Measurements from ENCODE around the gene FTCDNL1. TPM values are rescaled to one million over a fixed set of nuclear protein-coding genes. Genes with fewer than 3 reads are reported as not detected.

Gene FTCDNL1
- total RNA-seq, 1 donor from 2014 or later: 1.5 TPM

DNA sequence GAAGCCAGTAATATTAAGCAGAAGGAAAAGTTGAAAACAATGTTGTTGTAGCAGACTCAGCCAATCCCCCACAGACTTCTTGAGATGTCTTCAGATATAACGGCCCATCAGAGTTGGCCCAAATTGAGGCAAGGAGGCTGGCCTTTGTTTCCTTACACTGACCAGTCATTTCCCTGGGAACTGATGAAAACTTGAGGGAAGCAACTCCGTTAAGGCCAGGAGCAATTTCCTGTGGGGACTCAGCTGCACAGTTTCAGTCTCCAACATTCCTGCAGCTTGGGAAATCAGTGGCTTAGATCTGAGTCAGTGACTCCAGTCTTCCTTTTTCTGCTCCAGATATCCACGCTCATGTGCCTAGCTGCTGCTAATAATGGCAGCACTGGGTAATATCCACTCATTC is 75.7 kb downstream of the FTCDNL1 start:
- no peak overlapping the region for H3K27ac Mint-ChIP-seq (ENCODE audit: unreplicated experiment)
- DNase-seq (ENCODE audit: low read depth, low spot score): no peak
- no peaks in the 10 kb centered on the region for H3K9me3 Mint-ChIP-seq
- H3K4me1 Mint-ChIP-seq: no peaks in the 10 kb centered on the region
- H3K36me3 Mint-ChIP-seq (ENCODE audit: low read depth): no peaks in the 10 kb centered on the region
- no peaks in the 10 kb centered on the region for H3K27me3 Mint-ChIP-seq (ENCODE audit: low read depth)
- no peak overlapping the region for H3K4me3 Mint-ChIP-seq
- TF ChIP-seq, protein P1, sequence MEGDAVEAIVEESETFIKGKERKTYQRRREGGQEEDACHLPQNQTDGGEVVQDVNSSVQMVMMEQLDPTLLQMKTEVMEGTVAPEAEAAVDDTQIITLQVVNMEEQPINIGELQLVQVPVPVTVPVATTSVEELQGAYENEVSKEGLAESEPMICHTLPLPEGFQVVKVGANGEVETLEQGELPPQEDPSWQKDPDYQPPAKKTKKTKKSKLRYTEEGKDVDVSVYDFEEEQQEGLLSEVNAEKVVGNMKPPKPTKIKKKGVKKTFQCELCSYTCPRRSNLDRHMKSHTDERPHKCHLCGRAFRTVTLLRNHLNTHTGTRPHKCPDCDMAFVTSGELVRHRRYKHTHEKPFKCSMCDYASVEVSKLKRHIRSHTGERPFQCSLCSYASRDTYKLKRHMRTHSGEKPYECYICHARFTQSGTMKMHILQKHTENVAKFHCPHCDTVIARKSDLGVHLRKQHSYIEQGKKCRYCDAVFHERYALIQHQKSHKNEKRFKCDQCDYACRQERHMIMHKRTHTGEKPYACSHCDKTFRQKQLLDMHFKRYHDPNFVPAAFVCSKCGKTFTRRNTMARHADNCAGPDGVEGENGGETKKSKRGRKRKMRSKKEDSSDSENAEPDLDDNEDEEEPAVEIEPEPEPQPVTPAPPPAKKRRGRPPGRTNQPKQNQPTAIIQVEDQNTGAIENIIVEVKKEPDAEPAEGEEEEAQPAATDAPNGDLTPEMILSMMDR (conservative IDR thresholded peaks at IDR 0.05): no peak

DNA sequence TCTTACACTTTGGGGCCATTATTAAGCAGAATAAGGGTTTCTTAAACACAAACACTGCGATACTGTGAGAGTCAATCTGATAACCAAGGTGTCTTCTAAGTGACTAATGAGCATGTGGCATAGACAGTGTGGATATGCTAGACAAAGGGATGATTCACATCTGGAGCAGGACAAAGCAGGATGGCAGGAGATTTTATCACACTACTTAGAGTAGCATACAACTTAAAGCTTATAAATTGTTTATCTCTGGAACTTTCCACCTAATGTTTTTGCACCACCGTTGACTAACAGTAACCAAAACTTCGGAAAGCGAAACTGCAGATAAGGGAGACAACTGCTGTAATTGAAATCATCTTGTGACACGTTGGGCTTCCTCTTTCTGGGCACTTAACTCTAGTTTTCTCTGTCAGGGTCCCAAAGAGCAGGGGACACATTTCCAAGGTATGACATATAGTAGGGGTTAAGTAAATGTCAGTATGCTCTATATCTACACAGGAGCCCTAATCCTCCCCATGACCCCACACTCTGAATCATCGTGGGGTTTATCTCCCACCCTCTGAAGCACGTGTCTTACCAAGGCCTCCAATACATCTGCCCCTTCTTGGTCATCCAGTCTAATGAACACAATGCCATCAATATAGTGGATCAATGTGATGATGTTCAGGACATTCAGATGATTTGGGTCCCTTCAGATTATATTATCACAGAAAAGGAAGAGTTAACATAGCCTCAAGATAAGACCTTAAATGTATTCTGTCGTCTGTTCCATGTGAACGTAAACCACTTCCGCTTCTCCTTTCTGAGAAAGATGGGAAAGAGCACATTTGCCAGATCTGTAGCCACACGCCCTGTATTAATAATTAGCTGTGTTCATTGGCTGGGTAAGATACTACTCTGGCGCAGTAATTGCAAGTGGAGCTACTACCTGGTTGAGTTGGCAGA is 78.7 kb downstream of the FTCDNL1 start:
- Mint-ChIP-seq H3K4me1 (no peaks in the 10 kb centered on the region), H3K27ac (ENCODE audit: unreplicated experiment) (no peak overlapping the region), H3K9me3 (no peaks in the 10 kb centered on the region), H3K27me3 (ENCODE audit: low read depth) (no peaks in the 10 kb centered on the region), H3K36me3 (ENCODE audit: low read depth) (no peaks in the 10 kb centered on the region), H3K4me3 (no peak overlapping the region)
- no peak for DNase-seq (ENCODE audit: low read depth, low spot score)
- TF ChIP-seq, protein P1 (conservative IDR thresholded peaks at IDR 0.05): no peak

DNA sequence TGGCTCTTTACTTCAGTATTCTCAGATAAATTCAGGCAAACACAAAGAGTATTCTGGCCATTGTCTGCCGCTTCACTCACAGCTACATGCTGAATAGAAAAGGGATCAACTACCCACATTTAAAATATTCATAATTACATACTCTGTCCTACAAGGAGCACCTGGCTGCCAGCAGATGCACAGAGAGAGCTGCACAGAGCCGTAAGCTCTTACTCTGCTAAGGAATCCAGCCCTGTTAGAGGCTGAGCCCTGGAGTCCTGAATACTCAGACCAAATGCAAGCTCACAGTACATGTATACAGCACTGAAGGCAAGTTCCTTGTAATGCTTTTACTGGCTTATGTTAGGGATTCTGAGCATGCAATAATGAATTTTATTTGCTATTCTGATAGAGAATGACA is 80.3 kb downstream of the FTCDNL1 start:
- Mint-ChIP-seq H3K4me1 (no peaks in the 10 kb centered on the region), H3K27me3 (ENCODE audit: low read depth) (no peaks in the 10 kb centered on the region), H3K27ac (ENCODE audit: unreplicated experiment) (no peak overlapping the region), H3K36me3 (ENCODE audit: low read depth) (no peaks in the 10 kb centered on the region), H3K4me3 (no peak overlapping the region), H3K9me3 (no peaks in the 10 kb centered on the region)
- TF ChIP-seq, protein P1 (conservative IDR thresholded peaks at IDR 0.05): no peak
- no peak for DNase-seq (ENCODE audit: low read depth, low spot score)

DNA sequence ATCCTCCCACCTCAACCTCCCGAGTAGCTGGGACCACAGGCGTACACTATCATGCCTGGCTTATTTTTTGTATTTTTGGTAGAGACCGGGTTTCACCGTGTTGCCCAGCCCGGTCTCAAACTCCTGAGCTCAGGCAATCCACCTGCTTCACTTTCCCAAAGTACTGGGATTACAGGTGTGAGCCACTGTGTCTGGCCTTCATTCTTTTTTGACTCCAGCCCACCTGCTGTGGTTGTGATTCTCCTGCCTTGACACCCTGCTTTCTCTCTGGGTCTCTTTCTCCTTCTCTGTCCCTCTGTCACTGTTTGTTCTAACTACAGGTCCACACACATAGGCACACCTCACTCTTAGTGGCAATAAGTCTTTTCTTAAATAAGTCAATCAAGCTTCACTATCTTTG is 85.3 kb downstream of the FTCDNL1 start:
- H3K4me1 Mint-ChIP-seq: no peaks in the 10 kb centered on the region
- no peak overlapping the region for H3K4me3 Mint-ChIP-seq
- H3K9me3 Mint-ChIP-seq: no peaks in the 10 kb centered on the region
- H3K27me3 Mint-ChIP-seq (ENCODE audit: low read depth): no peaks in the 10 kb centered on the region
- H3K36me3 Mint-ChIP-seq (ENCODE audit: low read depth): no peaks in the 10 kb centered on the region
- H3K27ac Mint-ChIP-seq (ENCODE audit: unreplicated experiment): no peak overlapping the region
- TF ChIP-seq, protein P1 (conservative IDR thresholded peaks at IDR 0.05): no peak
- no peak for DNase-seq (ENCODE audit: low read depth, low spot score)

DNA sequence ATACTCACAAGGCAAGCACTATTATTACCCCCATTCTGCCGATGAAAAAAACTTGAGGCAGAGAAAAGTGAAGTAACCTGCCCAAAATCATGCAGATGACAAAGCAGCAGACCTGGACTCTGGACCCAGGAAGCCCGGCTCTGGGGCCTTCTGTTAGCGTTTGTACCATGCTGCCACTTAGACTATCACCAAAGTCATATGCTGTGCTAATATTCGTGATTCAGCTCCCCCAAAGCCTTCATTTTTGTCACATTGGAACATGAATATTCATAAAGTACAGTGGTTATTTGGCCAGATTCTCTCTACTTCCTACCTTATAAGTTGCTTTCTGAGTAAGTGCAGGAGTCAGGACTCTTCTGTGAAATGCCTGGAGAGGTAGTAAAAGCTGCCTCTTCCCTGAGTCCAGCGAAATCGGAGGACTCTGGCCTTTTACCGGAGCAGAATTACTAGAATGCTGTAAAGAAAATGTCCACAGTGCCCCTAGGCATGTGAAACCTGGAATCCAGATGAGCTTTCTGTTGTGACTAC is 86.7 kb downstream of the FTCDNL1 start:
- no peaks in the 10 kb centered on the region for H3K9me3 Mint-ChIP-seq
- TF ChIP-seq, protein P1 (conservative IDR thresholded peaks at IDR 0.05): no peak
- H3K4me3 Mint-ChIP-seq: no peak overlapping the region
- H3K27ac Mint-ChIP-seq (ENCODE audit: unreplicated experiment): no peak overlapping the region
- DNase-seq (ENCODE audit: low read depth, low spot score): no peak
- no peaks in the 10 kb centered on the region for H3K4me1 Mint-ChIP-seq
- H3K36me3 Mint-ChIP-seq (ENCODE audit: low read depth): no peaks in the 10 kb centered on the region
- H3K27me3 Mint-ChIP-seq (ENCODE audit: low read depth): no peaks in the 10 kb centered on the region
